ENCODE measurements around the gene MMP24OS.
"Not testable (repeated sequence)": the region's sequence is repeated elsewhere in the genome, so short reads cannot be mapped to it uniquely, and the experiment has no call there.

Gene MMP24OS

GRCh38 chr20:35277531-35278395, at the start of gene MMP24OS:
TSS of gene MMP24OS (minus strand) at chr20:35278122. CDS start at chr20:35277929, 193 bp downstream.
- no peak for DNase-seq

GRCh38 chr20:35327074-35327976, 49.4 kb upstream of the MMP24OS start:
- DNase-seq: no peak

DNA sequence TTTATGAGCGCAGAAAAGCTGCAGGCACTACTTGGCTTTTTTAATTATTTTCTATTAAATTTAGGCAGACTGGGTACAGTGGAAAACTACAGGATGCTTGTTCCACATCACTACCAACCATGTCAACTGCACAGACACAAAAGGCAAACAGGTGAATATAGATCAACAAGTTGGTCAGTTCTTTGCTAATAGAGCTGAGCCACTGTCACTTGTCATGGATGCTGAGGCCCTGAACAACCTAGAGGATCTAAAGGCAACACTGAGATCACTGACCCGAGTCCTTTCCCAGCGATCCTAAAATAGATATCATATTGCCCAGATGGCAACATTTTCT, 48.8 kb upstream of the MMP24OS start:
- no peak for DNase-seq

- DNase-seq: no peak
Observed at GRCh38 chr20:35326021-35326739, 48.3 kb upstream of the MMP24OS start.

- DNase-seq: no peak
Observed at GRCh38 chr20:35325401-35325800, 47.5 kb upstream of the MMP24OS start.

GRCh38 chr20:35320396-35321126, 42.6 kb upstream of the MMP24OS start:
- no peak for DNase-seq

- no peak for DNase-seq
Observed at GRCh38 chr20:35319871-35320197, 41.9 kb upstream of the MMP24OS start.

- DNase-seq: peak in 1 of 2 experiments; percentile 47
Observed at GRCh38 chr20:35319192-35319870, 41.4 kb upstream of the MMP24OS start.

- DNase-seq: peak in 1 of 2 experiments; percentile 19
Observed at GRCh38 chr20:35318502-35319157, 40.7 kb upstream of the MMP24OS start.

GRCh38 chr20:35317416-35318210, 39.7 kb upstream of the MMP24OS start:
- DNase-seq: no peak

DNA sequence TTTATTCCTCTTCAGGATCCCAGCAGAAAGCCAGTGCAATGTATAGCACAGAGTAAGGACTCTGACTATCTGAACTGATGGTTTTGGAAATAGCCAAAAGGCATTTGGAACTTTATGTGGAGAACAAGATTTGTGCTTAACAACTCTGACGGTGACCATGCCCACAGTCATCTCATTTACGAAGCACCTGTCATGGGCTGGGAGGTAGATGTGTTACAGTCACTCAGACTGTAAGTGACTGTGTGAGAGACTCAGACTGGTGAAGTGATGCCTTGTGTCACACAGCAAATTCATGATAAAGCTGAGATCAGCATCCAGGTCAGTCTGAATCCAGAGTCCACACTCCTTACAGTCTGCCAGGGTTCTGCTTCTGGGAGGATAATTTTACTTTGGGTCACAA, 38.2 kb upstream of the MMP24OS start:
- no peak for DNase-seq

DNA sequence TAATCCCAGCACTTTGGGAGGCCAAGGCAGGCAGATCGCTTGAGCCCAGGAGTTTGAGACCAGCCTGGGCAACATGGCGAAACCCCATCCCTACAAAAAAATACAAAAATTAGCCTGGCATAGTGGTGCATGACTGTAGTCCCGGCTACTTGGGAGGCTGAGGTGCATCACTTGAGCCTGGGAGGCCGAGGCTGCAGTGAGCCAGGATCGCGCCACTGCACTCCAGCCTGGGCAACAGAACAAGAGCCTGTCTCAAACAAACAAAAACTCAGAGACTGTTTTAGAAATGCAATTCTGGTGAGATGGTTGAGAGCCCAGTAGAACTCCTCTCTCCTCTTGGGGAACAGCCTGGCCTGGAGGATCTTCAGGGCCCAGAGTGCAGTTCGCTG, 37.7 kb upstream of the MMP24OS start:
- not testable (repeated sequence) for DNase-seq

- DNase-seq: peak in 1 of 2 experiments; percentile 59
Observed at GRCh38 chr20:35314816-35315631, 37.1 kb upstream of the MMP24OS start.

- no peak for DNase-seq
Observed at GRCh38 chr20:35312318-35312717, 34.4 kb upstream of the MMP24OS start.

DNA sequence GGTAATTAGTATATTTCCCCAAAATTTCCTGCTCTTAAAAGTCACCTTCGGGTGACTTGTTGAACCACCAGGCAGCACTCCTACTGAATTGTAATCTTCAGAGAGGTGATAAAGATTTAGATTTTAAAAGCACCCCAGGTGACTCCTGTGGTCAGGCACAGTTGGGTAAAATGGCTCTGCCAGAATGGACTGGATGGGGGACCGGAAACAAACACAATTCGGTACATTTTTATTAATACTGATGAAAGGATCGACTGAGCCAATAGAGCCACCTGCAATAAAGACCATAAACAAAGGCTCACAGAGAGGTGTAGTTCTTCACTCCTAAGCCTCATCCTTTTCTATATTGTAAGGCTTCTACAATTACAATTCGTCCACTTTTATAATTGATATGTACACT, 33.9 kb upstream of the MMP24OS start:
- no peak for DNase-seq

GRCh38 chr20:35311409-35311808, 33.5 kb upstream of the MMP24OS start:
- DNase-seq: no peak

GRCh38 chr20:35307666-35308653, 30.0 kb upstream of the MMP24OS start:
- DNase-seq: peak; percentile 94 to 97

- peak; percentile 25 to 76 for DNase-seq
Observed at GRCh38 chr20:35306931-35307517, 29.1 kb upstream of the MMP24OS start.

Data from NCI-H446 (cell line).